Measurements from ENCODE around the gene GRID2IP.
"Not testable (repeated sequence)": the region's sequence is repeated elsewhere in the genome, so short reads cannot be mapped to it uniquely, and the experiment has no call there.

The GRID2IP gene

DNA sequence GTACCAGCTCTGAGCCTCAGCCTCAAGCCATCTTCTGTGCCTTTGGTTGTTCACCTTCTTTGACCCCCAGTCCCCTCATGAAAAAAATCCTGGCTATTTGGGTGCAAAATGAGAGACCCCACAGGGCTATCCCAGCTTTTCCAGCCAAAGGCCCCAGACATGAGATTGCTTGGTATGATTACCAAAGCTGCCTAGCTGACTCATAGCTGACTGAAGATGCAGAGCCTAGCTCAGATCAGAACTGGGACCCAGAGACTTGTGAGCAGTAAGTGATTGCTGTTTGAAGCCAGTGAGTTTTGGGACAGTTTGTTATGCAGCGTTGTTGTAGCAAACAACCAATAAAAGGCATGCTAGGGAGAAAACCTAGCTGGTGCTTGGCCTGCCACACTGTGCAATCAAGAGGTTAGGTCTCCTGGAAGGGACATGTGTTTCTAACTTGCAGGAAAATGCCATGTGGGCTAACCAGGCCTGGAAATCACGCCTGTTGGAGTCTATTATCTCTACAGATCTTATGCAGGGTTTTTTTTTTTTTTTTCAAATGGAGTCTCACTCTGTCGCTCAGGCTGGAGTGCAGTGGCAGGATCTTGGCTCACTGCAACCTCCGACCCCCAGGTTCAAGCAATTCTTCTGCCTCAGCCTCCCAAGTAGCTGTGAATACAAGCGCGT is 55.5 kb downstream of the GRID2IP start:
- DNase-seq (ENCODE audit: low read depth in 2 of 3, low spot score in 1 of 3) = no peak

GRCh38 chr7:6494365-6494764 is 56.9 kb downstream of the GRID2IP start:
- no peak for DNase-seq (ENCODE audit: low read depth in 2 of 3, low spot score in 1 of 3)

GRCh38 chr7:6491194-6491593 is 60.1 kb downstream of the GRID2IP start:
- no peak for DNase-seq (ENCODE audit: low read depth in 2 of 3, low spot score in 1 of 3)

- no peak for DNase-seq (ENCODE audit: low read depth in 2 of 3, low spot score in 1 of 3)
These were observed 61.6 kb downstream of the GRID2IP start for GRCh38 chr7:6489612-6490011.

- DNase-seq (ENCODE audit: low read depth in 2 of 3, low spot score in 1 of 3) = no peak
These were observed 64.1 kb downstream of the GRID2IP start for GRCh38 chr7:6487184-6487545.

DNA sequence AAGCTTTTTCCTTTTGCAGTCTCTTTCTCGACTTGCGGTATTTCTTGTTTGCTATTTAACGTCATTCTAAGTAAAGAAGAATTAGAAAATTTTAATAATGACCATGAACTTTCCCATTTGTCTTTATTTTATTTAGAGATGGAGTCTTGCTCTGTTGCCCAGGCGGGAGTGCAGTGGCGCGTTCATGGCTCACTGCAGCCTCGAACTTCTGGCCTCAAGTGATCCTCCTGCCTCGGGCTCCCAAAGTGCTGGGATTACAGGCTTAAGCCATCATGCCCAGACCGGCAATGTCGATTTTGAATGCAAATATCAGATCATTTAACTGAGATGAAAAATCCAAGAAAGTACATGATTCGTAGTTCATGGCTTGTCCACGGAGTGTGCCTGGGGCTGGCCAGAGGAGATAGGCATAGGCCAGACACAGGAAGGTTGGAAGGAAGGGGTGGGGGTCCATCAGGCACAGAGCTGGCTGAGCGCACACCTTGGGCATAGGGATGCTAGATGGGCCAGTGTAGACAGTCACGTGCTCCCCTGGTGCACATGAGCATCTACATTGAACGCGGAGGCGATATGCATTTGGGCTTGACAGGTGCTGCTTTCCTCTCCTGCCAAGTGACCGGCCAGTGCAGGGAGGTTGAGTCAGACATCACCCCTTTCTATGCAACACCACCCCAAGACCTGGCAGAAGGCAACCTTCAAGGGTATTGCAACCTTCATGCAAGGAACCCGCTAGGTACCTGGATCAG is 64.7 kb downstream of the GRID2IP start:
- no peak for DNase-seq (ENCODE audit: low read depth in 2 of 3, low spot score in 1 of 3)

DNA sequence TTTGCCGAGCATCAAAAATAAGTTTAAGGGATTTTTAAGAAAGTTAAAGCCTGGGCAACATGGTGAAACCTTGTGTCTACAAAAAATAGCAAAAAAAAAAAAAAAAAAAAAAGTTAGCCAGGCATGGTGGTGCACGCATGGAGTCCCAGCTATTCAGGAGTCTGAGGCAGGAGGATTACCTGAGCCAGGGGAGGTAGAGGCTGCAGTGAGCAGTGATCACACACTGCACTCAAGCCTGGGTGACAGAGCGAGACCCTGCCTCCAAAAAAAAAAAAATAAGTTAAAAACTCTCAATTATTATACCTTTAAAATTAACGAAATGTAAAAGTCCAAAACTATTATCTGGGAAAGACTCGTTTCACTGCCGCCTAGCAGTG is 68.5 kb downstream of the GRID2IP start:
- DNase-seq (ENCODE audit: low read depth in 2 of 3, low spot score in 1 of 3) = no peak

DNA sequence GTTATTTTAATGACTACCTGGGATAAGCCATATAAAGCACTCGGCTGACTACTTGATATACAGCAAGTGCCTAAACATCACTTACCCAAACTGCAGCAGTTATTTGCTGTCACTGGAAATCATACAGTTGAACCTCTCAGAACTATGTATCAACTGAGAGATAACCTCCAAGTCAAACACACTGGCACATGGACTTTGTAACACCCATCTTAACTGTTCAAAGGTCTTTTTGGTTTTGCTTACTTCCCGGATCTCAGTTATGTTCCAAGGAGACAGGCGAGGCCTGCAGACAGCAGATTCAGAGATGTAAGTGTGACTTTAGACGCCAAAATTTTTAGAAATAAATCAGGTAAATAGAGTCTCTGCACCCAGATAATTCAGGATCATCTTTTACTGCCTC is 69.0 kb downstream of the GRID2IP start:
- DNase-seq (ENCODE audit: low read depth in 2 of 3, low spot score in 1 of 3) = no peak

GRCh38 chr7:6481445-6481844 is 69.8 kb downstream of the GRID2IP start:
- no peak for DNase-seq (ENCODE audit: low read depth in 2 of 3, low spot score in 1 of 3)

GRCh38 chr7:6480323-6480660 is 71.0 kb downstream of the GRID2IP start:
- DNase-seq (ENCODE audit: low read depth in 2 of 3, low spot score in 1 of 3) = no peak

- peak in 1 of 3 donors; percentile 10 for DNase-seq (ENCODE audit: low read depth in 2 of 3, low spot score in 1 of 3)
These were observed 72.2 kb downstream of the GRID2IP start for GRCh38 chr7:6479067-6479466.

DNA sequence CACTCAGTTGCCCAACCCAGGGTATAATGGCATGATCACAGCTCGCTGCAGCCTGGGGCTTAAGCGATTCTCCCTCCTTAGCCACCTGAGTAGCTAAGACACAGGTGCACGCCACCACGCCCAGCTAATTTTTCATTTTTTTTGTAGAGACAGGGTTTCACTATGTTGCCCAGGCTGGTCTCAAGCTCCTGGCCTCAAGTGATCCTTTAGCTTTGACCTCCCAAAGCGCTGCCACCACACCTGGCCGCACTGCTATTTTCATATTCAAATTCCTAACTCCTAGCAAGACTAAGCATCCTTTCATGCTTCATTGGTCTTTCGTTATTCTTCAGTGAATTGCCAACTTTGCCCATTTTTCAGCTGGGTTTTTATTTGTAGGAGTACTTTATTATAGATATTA is 73.1 kb downstream of the GRID2IP start:
- DNase-seq (ENCODE audit: low read depth in 2 of 3, low spot score in 1 of 3) = no peak

- no peak for DNase-seq (ENCODE audit: low read depth in 2 of 3, low spot score in 1 of 3)
These were observed 74.0 kb downstream of the GRID2IP start for GRCh38 chr7:6477318-6477660.

DNA sequence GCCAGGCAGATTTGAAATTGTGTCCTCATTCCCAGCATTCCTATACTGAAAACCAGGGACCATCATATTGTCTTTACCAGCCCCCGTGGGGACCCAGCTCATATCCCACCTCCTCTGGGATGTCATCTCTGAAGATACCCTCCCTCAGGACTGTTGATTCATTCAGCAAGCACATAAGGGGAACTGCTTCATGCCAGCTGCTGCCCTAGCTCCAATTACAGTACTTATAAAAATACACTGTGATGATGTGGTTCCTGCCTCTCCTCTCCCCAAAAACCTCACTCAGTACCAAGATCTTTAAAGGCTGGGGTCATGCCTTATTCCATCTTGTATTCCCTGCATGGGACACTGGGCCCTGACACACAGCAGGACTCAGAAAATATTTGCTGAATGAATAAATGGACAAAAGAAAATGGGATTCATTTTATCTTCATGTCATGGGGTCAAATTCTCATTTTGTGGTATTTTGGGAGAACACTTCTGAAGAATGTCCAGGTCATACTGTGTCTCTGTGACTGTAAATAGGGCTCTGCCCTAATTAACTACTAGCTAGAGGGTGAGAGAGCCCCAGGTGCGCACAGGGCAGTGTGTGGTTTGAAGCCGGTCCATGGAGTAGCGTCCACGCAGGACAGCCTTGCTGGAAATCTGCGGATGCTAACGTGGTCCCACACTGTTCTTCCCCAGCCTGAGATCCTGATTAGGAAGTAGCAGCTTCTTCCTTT is 74.5 kb downstream of the GRID2IP start:
- no peak for DNase-seq (ENCODE audit: low read depth in 2 of 3, low spot score in 1 of 3)

DNA sequence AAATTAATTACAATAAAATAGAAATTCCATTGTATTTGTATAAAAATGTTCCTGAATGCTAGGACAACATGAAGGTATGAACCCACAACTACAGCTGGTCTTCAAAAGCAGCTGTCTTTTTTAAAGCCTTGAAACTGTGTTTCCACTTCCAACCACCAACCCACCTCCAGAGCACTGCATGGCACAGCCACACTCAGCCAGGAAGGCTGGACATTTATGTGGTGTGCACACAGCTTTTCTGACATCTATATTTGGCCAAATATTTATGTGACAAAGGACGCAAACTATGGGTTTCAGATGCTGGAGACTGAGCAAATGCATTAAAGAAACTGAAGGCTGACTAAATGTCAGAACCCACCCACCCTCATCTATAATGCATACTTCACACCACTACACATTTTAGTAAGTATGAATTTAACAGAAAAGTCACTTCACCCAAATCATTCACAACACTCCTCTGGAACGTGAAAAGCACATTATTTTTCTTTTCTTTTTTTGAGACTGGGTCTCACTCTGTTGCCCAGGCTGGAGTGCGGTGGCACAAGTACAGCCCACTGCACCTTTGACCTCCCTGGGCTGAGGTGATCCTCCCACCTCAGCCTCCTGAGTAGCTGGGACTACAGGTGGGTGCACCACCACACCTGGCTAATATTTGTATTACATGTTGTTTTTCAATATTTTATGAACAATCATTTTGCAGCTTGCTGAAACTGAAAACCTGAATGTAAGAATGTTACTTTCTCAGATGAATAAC is 75.7 kb downstream of the GRID2IP start:
- DNase-seq (ENCODE audit: low read depth in 2 of 3, low spot score in 1 of 3) = no peak

DNA sequence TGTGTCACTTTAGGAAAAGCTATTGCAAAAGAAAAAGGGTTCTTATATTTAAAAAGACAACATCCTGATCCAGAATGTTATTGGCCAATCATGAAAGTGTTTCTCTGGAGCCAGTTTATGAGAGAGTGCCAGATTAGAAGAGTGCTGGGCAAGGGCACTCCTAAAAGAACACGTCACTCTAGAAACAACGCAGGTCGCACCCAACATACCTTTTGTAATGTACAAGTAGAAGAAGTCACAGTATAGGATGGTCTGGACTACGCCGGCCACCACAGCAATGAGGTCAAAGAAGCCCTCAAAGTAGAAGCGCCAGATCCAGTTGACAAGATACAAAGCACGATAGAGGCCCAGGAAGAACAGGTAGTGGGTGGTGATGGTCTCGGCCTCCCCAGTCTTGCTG is 85.4 kb downstream of the GRID2IP start:
- DNase-seq (ENCODE audit: low read depth in 2 of 3, low spot score in 1 of 3) = no peak

GRCh38 chr7:6463609-6464008 is 87.7 kb downstream of the GRID2IP start:
- DNase-seq (ENCODE audit: low read depth in 2 of 3, low spot score in 1 of 3) = not testable (repeated sequence)

- no peak for DNase-seq (ENCODE audit: low read depth in 2 of 3, low spot score in 1 of 3)
These were observed 89.2 kb downstream of the GRID2IP start for GRCh38 chr7:6461946-6462550.

GRCh38 chr7:6460990-6461584 is 90.2 kb downstream of the GRID2IP start:
- no peak for DNase-seq (ENCODE audit: low read depth in 2 of 3, low spot score in 1 of 3)

DNA sequence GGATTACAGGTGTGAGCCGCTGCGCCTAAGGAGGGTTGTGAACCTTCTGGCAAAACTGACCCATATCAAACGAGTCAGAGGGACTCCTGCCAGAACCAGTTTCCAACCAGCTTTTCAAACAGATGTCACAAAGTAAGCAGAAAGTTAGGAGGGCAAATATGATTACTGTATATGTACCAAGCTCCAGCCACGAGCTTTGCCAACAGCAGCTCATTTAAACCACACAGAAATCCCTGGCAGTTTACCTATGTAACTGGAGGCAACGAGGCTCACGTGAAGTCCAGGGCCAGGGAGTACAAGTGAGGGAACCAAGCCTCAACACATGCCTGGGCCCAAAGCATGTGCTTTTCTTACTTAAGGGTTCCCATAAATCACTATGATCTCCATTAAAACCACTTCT is 91.0 kb downstream of the GRID2IP start:
- no peak for DNase-seq (ENCODE audit: low read depth in 2 of 3, low spot score in 1 of 3)

DNA sequence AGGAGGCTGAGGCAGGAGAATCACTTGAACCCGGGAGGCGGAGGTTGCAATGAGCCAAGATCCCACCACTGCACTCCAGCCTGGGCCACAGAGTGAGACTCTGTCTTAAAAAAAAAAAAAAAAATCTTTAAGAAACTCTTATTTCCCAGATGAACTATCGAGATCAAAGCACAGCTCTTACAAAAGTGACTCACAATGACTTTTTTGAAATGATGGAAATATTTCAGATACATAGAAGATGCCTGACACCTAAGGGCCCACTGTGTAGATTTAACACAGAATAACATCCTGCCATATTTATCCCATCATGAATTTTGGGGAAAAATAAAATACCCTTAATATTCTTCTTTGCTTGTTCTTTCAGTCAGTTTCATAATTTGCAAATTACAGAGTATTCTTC is 92.6 kb downstream of the GRID2IP start:
- not testable (repeated sequence) for DNase-seq (ENCODE audit: low read depth in 2 of 3, low spot score in 1 of 3)

All from stimulated activated CD4-positive, alpha-beta T cell treated with anti-CD3 and anti-CD28 coated beads, Interleukin-12 subunit alpha, Interleukin-12 subunit beta, amount 100 ng/mL, for 48 hours (primary cell).